ENCODE data around the gene MAMDC2.

MAMDC2 gene

DNA sequence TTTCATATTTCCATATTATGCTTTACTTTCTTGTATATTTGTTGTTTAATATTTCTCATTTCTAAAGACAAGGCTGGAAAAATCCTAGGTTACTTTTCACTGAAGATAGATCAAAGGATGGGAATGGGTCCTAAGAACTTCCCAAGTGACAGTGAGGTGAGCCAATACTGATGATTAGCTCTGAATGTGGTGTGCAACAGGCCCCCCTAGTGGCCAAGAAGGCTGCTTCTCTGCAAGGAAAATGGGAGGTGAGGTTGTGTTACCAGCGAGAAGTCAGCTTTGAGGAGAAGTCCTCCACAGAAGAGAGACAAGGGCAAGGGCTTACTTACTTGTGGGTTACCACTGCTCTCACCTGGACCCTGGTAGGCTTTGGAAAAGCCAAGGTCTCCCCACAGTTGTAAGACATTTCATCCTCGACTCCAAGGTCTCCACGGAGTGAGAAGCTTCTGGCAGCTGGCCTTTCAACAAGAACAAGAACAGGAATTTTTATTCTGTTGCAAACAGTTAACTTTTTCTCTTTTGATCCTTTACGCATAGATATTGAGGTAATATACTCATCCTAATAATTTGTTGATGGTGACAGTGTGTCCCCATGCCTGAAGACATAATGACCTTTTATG, 69.9 kb downstream of the MAMDC2 start:
- Histone ChIP-seq H3K4me3 (ENCODE audit: low read length) (no peak overlapping the region), H3K36me3 (replicated peaks; ENCODE audit: insufficient read depth, low read length) (no peaks in the 10 kb centered on the region), H3K27me3 (replicated peaks; ENCODE audit: insufficient read depth, low read length) (no peaks in the 10 kb centered on the region), H3K4me2 (ENCODE audit: low read depth, low read length) (no peak overlapping the region), H2AFZ (ENCODE audit: low read length) (no peak overlapping the region), H4K20me1 (ENCODE audit: insufficient read depth, low read length) (no peaks in the 10 kb centered on the region), H3K79me2 (ENCODE audit: low read length) (no peaks in the 10 kb centered on the region), H3K27ac (ENCODE audit: low read length) (no peak overlapping the region), H3K9me2 (replicated peaks; ENCODE audit: insufficient read depth, low read length) (no peaks in the 10 kb centered on the region), H3K4me1 (ENCODE audit: low read length) (peaks cover 29% of the 10 kb centered on the region), H3K9me3 (replicated peaks; ENCODE audit: insufficient read depth, low read length) (no peaks in the 10 kb centered on the region), H3K9ac (ENCODE audit: low read length) (no peak overlapping the region), H3F3A (ENCODE audit: insufficient read depth, low read length) (peaks cover 5% of the 10 kb centered on the region; the same call in 1 of the 2 replicates)
- TF ChIP-seq, protein P1, sequence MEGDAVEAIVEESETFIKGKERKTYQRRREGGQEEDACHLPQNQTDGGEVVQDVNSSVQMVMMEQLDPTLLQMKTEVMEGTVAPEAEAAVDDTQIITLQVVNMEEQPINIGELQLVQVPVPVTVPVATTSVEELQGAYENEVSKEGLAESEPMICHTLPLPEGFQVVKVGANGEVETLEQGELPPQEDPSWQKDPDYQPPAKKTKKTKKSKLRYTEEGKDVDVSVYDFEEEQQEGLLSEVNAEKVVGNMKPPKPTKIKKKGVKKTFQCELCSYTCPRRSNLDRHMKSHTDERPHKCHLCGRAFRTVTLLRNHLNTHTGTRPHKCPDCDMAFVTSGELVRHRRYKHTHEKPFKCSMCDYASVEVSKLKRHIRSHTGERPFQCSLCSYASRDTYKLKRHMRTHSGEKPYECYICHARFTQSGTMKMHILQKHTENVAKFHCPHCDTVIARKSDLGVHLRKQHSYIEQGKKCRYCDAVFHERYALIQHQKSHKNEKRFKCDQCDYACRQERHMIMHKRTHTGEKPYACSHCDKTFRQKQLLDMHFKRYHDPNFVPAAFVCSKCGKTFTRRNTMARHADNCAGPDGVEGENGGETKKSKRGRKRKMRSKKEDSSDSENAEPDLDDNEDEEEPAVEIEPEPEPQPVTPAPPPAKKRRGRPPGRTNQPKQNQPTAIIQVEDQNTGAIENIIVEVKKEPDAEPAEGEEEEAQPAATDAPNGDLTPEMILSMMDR (IDR thresholded peaks at IDR 0.05; ENCODE audit: low read length), result peak; percentile 82
- TF ChIP-seq EZH2 (optimal IDR thresholded peaks at IDR 0.05; ENCODE audit: low read depth, low read length), result no peak
- peak; percentile 56 for DNase-seq

DNA sequence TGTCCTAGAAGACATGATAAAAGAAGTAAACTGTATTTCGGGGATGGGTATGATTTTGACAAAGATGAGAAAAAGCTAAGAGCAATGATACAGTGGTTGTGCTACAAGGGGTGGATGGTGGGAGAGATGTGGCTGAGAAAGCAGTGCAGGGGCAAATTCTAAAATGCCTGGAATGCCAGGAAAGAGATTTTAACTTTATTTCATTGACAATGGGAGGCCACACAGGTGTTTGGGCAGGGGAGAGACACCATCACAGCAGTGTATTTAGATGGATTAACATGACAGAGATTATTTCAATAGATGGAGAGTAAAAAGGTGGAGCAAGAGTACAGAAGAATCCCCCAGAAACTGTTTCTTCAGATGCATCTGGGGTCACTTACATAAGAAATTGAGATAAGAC, 71.2 kb downstream of the MAMDC2 start:
- Histone ChIP-seq H4K20me1 (ENCODE audit: insufficient read depth, low read length) (no peaks in the 10 kb centered on the region), H3F3A (ENCODE audit: insufficient read depth, low read length) (peaks cover 5% of the 10 kb centered on the region; the same call in 1 of the 2 replicates), H3K4me1 (ENCODE audit: low read length) (peaks cover 17% of the 10 kb centered on the region), H3K4me2 (ENCODE audit: low read depth, low read length) (no peak overlapping the region), H3K27ac (ENCODE audit: low read length) (no peak overlapping the region), H3K27me3 (replicated peaks; ENCODE audit: insufficient read depth, low read length) (no peaks in the 10 kb centered on the region), H3K79me2 (ENCODE audit: low read length) (no peaks in the 10 kb centered on the region), H3K9ac (ENCODE audit: low read length) (no peak overlapping the region), H3K9me2 (replicated peaks; ENCODE audit: insufficient read depth, low read length) (no peaks in the 10 kb centered on the region), H3K9me3 (replicated peaks; ENCODE audit: insufficient read depth, low read length) (no peaks in the 10 kb centered on the region), H2AFZ (ENCODE audit: low read length) (no peak overlapping the region), H3K36me3 (replicated peaks; ENCODE audit: insufficient read depth, low read length) (no peaks in the 10 kb centered on the region), H3K4me3 (ENCODE audit: low read length) (no peak overlapping the region)
- TF ChIP-seq EZH2phosphoT487 (IDR thresholded peaks at IDR 0.05; ENCODE audit: low read length), result no peak
- TF ChIP-seq, protein P1 (IDR thresholded peaks at IDR 0.05; ENCODE audit: low read length), result no peak
- TF ChIP-seq EZH2 (optimal IDR thresholded peaks at IDR 0.05; ENCODE audit: low read depth, low read length), result no peak
- no peak for DNase-seq

GRCh38 chr9:70117835-70118319, 74.2 kb downstream of the MAMDC2 start:
- no peak for DNase-seq
- Histone ChIP-seq H2AFZ (ENCODE audit: low read length) (no peak overlapping the region), H4K20me1 (ENCODE audit: insufficient read depth, low read length) (no peaks in the 10 kb centered on the region), H3K9me3 (replicated peaks; ENCODE audit: insufficient read depth, low read length) (no peaks in the 10 kb centered on the region), H3F3A (ENCODE audit: insufficient read depth, low read length) (no peaks in the 10 kb centered on the region), H3K27ac (ENCODE audit: low read length) (no peak overlapping the region), H3K9ac (ENCODE audit: low read length) (no peak overlapping the region), H3K4me3 (ENCODE audit: low read length) (no peak overlapping the region), H3K9me2 (replicated peaks; ENCODE audit: insufficient read depth, low read length) (no peaks in the 10 kb centered on the region), H3K4me2 (ENCODE audit: low read depth, low read length) (no peak overlapping the region), H3K79me2 (ENCODE audit: low read length) (no peaks in the 10 kb centered on the region), H3K4me1 (ENCODE audit: low read length) (no peaks in the 10 kb centered on the region), H3K36me3 (replicated peaks; ENCODE audit: insufficient read depth, low read length) (no peaks in the 10 kb centered on the region), H3K27me3 (replicated peaks; ENCODE audit: insufficient read depth, low read length) (no peaks in the 10 kb centered on the region)
- TF ChIP-seq, protein P1 (IDR thresholded peaks at IDR 0.05; ENCODE audit: low read length), result no peak
- TF ChIP-seq EZH2phosphoT487 (IDR thresholded peaks at IDR 0.05; ENCODE audit: low read length), result no peak
- no peak for TF ChIP-seq EZH2 (optimal IDR thresholded peaks at IDR 0.05; ENCODE audit: low read depth, low read length)
